CD4-positive, CD25-positive, alpha-beta regulatory T cell (primary cell): Measurements from ENCODE around the gene FAM118B. TPM values are rescaled to one million over a fixed set of nuclear protein-coding genes. Genes with fewer than 3 reads are reported as not detected.

Source experiments
- ATAC-seq, 2 donors: fragments of 150-1000 bp; cut with Tn5 transposase; one replicate each; pipeline ENCODE4 v1.10.0; 2021; ENCODE audit warnings: low read depth in 2 of 2, moderate number of reproducible peaks in 2 of 2, moderate library complexity in 1 of 2
- DNase-seq, 3 donors: peaks; one replicate each; pipeline versions ENCODE4 v3.0.0 to v3.0.0-alpha.2; 2012 to 2022; ENCODE audit warnings: mixed read lengths in 1 of 3
- H3K27ac ChIP-seq: one replicate; pipeline ENCODE4 v1.7.0; 2013; ENCODE audit warnings: mild to moderate bottlenecking, low read length; ENCODE audit not compliant: insufficient read depth, poor library complexity, severe bottlenecking
- H3K27me3 ChIP-seq: one replicate; pipeline ENCODE4 v1.7.0; 2013; ENCODE audit warnings: low read length; ENCODE audit not compliant: control insufficient read depth, insufficient read depth
- H3K36me3 ChIP-seq: one replicate; pipeline ENCODE4 v1.7.0; 2013; ENCODE audit warnings: mild to moderate bottlenecking, low read length, moderate library complexity; ENCODE audit not compliant: control insufficient read depth, insufficient read depth
- H3K4me1 ChIP-seq: 2 replicates; pipeline ENCODE4 v1.7.0; 2013; ENCODE audit warnings: mild to moderate bottlenecking, low read length; ENCODE audit not compliant: insufficient read depth, control insufficient read depth, poor library complexity, severe bottlenecking
- H3K4me3 ChIP-seq: one replicate; pipeline ENCODE4 v1.7.0; 2013; ENCODE audit warnings: low read depth, mild to moderate bottlenecking, low read length, moderate library complexity
- H3K9me3 ChIP-seq, 2 experiments: 1 replicate in 1 of 2; 2 replicates in 1 of 2; pipeline ENCODE4 v1.7.0; 2013; ENCODE audit warnings: low read length in 2 of 2, mild to moderate bottlenecking in 1 of 2, moderate library complexity in 1 of 2; ENCODE audit not compliant: control insufficient read depth in 2 of 2
- H3K27ac Mint-ChIP-seq, 3 donors: one replicate each; pipeline ENCODE4 v1.8.0; 2020 to 2022; ENCODE audit warnings: mild to moderate bottlenecking in 3 of 3, mixed read lengths in 3 of 3, moderate library complexity in 2 of 3
- H3K27me3 Mint-ChIP-seq: one replicate; pipeline ENCODE4 v1.8.0; 2022; ENCODE audit warnings: mild to moderate bottlenecking, mixed read lengths
- H3K36me3 Mint-ChIP-seq: one replicate; pipeline ENCODE4 v1.8.0; 2020; ENCODE audit warnings: mixed read lengths
- H3K4me1 Mint-ChIP-seq, 4 donors: one replicate each; pipeline ENCODE4 v1.8.0; 2020 to 2022; ENCODE audit warnings: mixed read lengths in 4 of 4, mild to moderate bottlenecking in 1 of 4
- H3K4me3 Mint-ChIP-seq, 4 donors: one replicate each; pipeline ENCODE4 v1.8.0; 2020 to 2022; ENCODE audit warnings: mild to moderate bottlenecking in 4 of 4, mixed read lengths in 4 of 4, moderate library complexity in 3 of 4
- H3K9me3 Mint-ChIP-seq, 7 donors: one replicate each; pipeline ENCODE4 v1.8.0; 2020 to 2022; ENCODE audit warnings: mixed read lengths in 7 of 7, mild to moderate bottlenecking in 3 of 7, moderate library complexity in 2 of 7
- polyA plus RNA-seq, 4 donors: library from polyadenylated mRNA; unstranded; fragments of 300-500 nt; fragmentation: Illumina TruSeq; gene quantifications; one replicate each; pipeline ENCODE4 v1.2.3, GENCODE V29; 2021
- total RNA-seq: library from RNA; stranded (reverse); gene quantifications from one replicate; pipeline ENCODE4 v1.2.3, GENCODE V29; 2022

FAM118B gene
- total and polyA plus RNA-seq, 5 donors from 2014 or later = 4.4 to 17.0 (median 16.7) TPM

DNA sequence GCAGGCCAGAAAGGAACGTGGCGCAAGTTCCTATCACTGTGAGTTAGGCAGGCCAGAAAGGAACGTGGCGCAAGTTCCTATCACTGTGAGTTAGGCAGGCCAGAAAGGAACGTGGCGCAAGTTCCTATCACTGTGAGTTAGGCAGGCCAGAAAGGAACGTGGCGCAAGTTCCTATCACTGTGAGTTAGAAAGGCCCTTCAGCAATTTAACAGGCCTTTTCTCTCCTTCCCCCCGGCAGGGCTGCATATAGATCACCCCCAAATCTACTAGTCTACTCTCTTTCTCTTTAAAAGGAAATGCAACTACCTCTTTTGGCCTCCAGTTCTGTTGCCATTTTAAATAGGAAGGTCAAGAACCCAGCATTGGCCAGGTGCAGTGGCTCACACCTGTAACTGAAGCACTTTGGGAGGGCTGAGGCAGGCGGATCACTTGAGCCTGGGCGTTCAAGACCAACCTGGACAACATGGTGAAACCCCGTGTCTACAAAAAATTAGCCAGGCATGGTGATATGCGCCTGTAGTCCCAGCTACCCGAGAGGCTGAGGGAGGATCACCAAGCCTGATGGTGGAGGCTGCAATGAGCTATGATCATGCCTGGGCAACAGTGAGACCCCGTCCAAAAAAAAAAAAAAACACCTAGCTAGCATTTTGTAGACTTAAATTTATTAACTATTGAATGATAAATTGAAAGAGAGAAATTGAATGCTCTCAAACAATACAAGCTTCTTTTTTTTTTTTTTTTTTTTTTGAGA, 14.9 kb downstream of the FAM118B start:
- no peak for DNase-seq
- H3K27ac Mint-ChIP-seq = no peak overlapping the region
- no peaks in the 10 kb centered on the region for H3K27me3 ChIP-seq
- H3K9me3 Mint-ChIP-seq = no peaks in the 10 kb centered on the region
- peaks cover 4% of the 10 kb centered on the region for H3K36me3 ChIP-seq
- no peaks in the 10 kb centered on the region for H3K9me3 ChIP-seq
- no peak overlapping the region for H3K27ac ChIP-seq
- no peaks in the 10 kb centered on the region for H3K27me3 Mint-ChIP-seq
- H3K4me1 ChIP-seq = no peaks in the 10 kb centered on the region
- H3K36me3 Mint-ChIP-seq = peaks cover 4% of the 10 kb centered on the region
- peaks cover 1 to 7% (median 4%) of the 10 kb centered on the region in 4 donors for H3K4me1 Mint-ChIP-seq
- no peak overlapping the region for H3K4me3 Mint-ChIP-seq
- H3K4me3 ChIP-seq = no peak overlapping the region
- ATAC-seq = no peak

GRCh38 chr11:126229858-126230540, 18.4 kb downstream of the FAM118B start:
- Histone ChIP-seq H3K36me3 (peaks cover 4% of the 10 kb centered on the region), H3K9me3 (no peaks in the 10 kb centered on the region), H3K27me3 (no peaks in the 10 kb centered on the region), H3K4me3 (no peak overlapping the region), H3K4me1 (no peaks in the 10 kb centered on the region), H3K27ac (no peak overlapping the region)
- no peaks in the 10 kb centered on the region for H3K9me3 Mint-ChIP-seq
- no peak overlapping the region for H3K4me3 Mint-ChIP-seq
- ATAC-seq (no peak), DNase-seq (no peak)
- peaks cover 0 to 8% (median 1%) of the 10 kb centered on the region in 4 donors for H3K4me1 Mint-ChIP-seq
- H3K36me3 Mint-ChIP-seq = peaks cover 4% of the 10 kb centered on the region
- H3K27ac Mint-ChIP-seq = no peak overlapping the region
- no peaks in the 10 kb centered on the region for H3K27me3 Mint-ChIP-seq

- no peak for DNase-seq
- Histone ChIP-seq H3K4me3 (no peak overlapping the region), H3K4me1 (no peaks in the 10 kb centered on the region), H3K27ac (no peak overlapping the region), H3K27me3 (no peaks in the 10 kb centered on the region), H3K9me3 (no peaks in the 10 kb centered on the region), H3K36me3 (peaks cover 10% of the 10 kb centered on the region)
- no peaks in the 10 kb centered on the region for H3K27me3 Mint-ChIP-seq
- peaks cover 0 to 14% (median 1%) of the 10 kb centered on the region in 4 donors for H3K4me1 Mint-ChIP-seq
- H3K9me3 Mint-ChIP-seq = no peaks in the 10 kb centered on the region
- no peak for ATAC-seq
- no peak overlapping the region for H3K27ac Mint-ChIP-seq
- H3K36me3 Mint-ChIP-seq = peaks cover 13% of the 10 kb centered on the region
- H3K4me3 Mint-ChIP-seq = no peak overlapping the region
Observed at GRCh38 chr11:126231725-126232459, 20.3 kb downstream of the FAM118B start.

DNA sequence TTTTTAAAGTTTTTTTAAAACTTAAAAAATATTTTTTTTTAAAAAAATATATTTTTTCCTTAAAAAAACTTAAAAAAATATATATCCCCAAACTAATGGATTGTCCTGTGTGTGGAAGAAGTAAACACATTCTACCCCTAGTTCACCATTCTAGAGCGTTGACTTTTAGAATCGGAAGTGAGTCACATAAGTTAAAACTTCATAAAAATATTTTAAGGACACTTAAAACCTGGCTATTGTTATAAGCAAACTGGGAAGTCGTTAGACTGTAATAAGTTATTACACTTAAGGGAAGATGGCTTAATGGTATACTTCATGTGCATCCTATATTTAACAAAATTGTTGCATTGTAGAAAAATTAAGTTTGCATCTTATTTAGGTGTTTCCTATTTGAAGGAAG, 21.1 kb downstream of the FAM118B start:
- ATAC-seq = no peak
- no peaks in the 10 kb centered on the region for H3K9me3 Mint-ChIP-seq

GRCh38 chr11:126233391-126233790, 21.8 kb downstream of the FAM118B start:
- H3K27me3 ChIP-seq = no peaks in the 10 kb centered on the region
- ATAC-seq = no peak
- no peaks in the 10 kb centered on the region for H3K9me3 Mint-ChIP-seq
- peaks cover 10% of the 10 kb centered on the region for H3K36me3 ChIP-seq
- peaks cover 13% of the 10 kb centered on the region for H3K36me3 Mint-ChIP-seq
- H3K4me3 ChIP-seq = no peak overlapping the region
- H3K27ac Mint-ChIP-seq = no peak overlapping the region
- H3K4me1 Mint-ChIP-seq = peaks cover 0 to 14% (median 1%) of the 10 kb centered on the region in 4 donors
- no peak for DNase-seq
- no peak overlapping the region for H3K27ac ChIP-seq
- H3K9me3 ChIP-seq = no peaks in the 10 kb centered on the region
- H3K4me3 Mint-ChIP-seq = no peak overlapping the region
- H3K4me1 ChIP-seq = no peaks in the 10 kb centered on the region
- H3K27me3 Mint-ChIP-seq = no peaks in the 10 kb centered on the region

More for the DNA sequence above, 21.1 kb downstream of the FAM118B start:
- no peak overlapping the region for H3K27ac Mint-ChIP-seq
- peaks cover 0 to 14% (median 1%) of the 10 kb centered on the region in 4 donors for H3K4me1 Mint-ChIP-seq
- Histone ChIP-seq H3K27me3 (no peaks in the 10 kb centered on the region), H3K9me3 (no peaks in the 10 kb centered on the region), H3K36me3 (peaks cover 10% of the 10 kb centered on the region), H3K4me3 (no peak overlapping the region), H3K27ac (no peak overlapping the region), H3K4me1 (no peaks in the 10 kb centered on the region)
- DNase-seq = no peak
- peaks cover 13% of the 10 kb centered on the region for H3K36me3 Mint-ChIP-seq
- no peak overlapping the region for H3K4me3 Mint-ChIP-seq
- no peaks in the 10 kb centered on the region for H3K27me3 Mint-ChIP-seq

DNA sequence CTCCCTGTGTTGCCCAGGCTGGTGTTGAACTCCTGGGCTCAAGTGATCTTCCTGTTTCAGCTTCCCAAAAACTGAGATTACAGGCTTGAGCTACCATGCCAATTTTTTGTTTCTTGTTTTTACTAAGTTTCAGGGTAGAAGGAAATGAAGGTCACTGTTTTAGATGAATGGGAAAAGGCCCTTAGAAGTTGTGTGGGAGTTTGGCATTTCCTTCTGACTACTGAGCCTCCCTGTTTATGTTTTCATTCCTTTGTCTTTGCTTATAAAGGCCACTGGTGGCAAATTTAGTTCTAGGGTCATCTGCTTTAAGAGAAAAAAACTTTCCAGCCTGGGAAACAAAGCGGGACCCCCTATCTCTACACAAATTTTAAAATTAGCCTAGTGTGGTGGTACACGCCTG, 35.1 kb downstream of the FAM118B start:
- H3K27ac Mint-ChIP-seq = no peak overlapping the region
- no peaks in the 10 kb centered on the region for H3K4me1 ChIP-seq
- peaks cover 0 to 2% (median 0%) of the 10 kb centered on the region in 4 donors for H3K4me1 Mint-ChIP-seq
- H3K4me3 ChIP-seq = no peak overlapping the region
- H3K27ac ChIP-seq = no peak overlapping the region
- H3K9me3 Mint-ChIP-seq = peaks cover 0 to 2% (median 0%) of the 10 kb centered on the region in 7 donors
- no peak overlapping the region for H3K4me3 Mint-ChIP-seq
- ATAC-seq = no peak
- no peaks in the 10 kb centered on the region for H3K9me3 ChIP-seq
- H3K36me3 ChIP-seq = peaks cover 17% of the 10 kb centered on the region
- no peaks in the 10 kb centered on the region for H3K27me3 ChIP-seq
- peaks cover 25% of the 10 kb centered on the region for H3K36me3 Mint-ChIP-seq
- no peaks in the 10 kb centered on the region for H3K27me3 Mint-ChIP-seq
- no peak for DNase-seq

DNA sequence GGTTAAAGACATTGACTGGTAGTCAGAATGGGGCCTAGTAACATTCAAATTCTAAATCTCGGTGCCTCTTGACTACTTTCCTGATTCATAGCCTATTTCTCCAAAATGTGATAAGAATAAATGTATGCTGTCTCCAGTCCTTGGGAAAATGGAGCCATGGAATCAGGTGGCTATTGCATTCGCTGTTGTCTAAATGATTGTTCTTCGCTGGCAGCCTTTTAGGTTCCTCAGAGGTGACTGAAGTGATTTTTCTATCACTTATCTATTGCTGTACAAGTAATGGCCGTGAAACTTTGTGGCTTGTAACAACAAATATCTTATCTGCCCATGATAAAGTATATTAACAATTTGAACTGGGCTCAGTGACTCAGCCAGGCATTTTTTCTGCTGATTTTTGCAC, 41.7 kb downstream of the FAM118B start:
- H3K36me3 Mint-ChIP-seq = peaks cover 8% of the 10 kb centered on the region
- Histone ChIP-seq H3K27me3 (no peaks in the 10 kb centered on the region), H3K9me3 (no peaks in the 10 kb centered on the region), H3K36me3 (peaks cover 11% of the 10 kb centered on the region), H3K4me1 (no peaks in the 10 kb centered on the region), H3K27ac (no peak overlapping the region), H3K4me3 (no peak overlapping the region)
- H3K4me1 Mint-ChIP-seq = peaks cover 0 to 3% (median 0%) of the 10 kb centered on the region in 4 donors
- ATAC-seq = no peak
- DNase-seq = no peak
- no peak overlapping the region for H3K4me3 Mint-ChIP-seq
- H3K9me3 Mint-ChIP-seq = no peaks in the 10 kb centered on the region
- H3K27me3 Mint-ChIP-seq = no peaks in the 10 kb centered on the region
- no peak overlapping the region for H3K27ac Mint-ChIP-seq
